Adrenal gland (tissue), 5 donors: Measurements from ENCODE around the gene SLC25A21.

ENCODE experiments used
- POLR2A ChIP-seq, 2 donors: fragments of 450-650 bp; IDR thresholded peaks; one replicate each; pipeline ENCODE4 v1.6.1; 2017; ENCODE audit warnings: antibody characterized with exemption in 2 of 2, mild to moderate bottlenecking in 2 of 2, moderate library complexity in 1 of 2
- TF ChIP-seq, protein P1 (sequence below), 6 experiments: fragments of 450-650 bp in 4 of 6; fragments of 200-600 bp in 2 of 6; sonication (generic) in 1 of 6; IDR thresholded peaks; 1 replicate in 5 of 6; 2 replicates in 1 of 6; pipeline versions ENCODE4 v1.5.1 to v1.8.0; 2016 to 2021; ENCODE audit warnings: antibody characterized with exemption in 6 of 6, mild to moderate bottlenecking in 2 of 6, moderate library complexity in 1 of 6
- donor health status: DM: no; HTN: no; CAD: no.

DNA sequence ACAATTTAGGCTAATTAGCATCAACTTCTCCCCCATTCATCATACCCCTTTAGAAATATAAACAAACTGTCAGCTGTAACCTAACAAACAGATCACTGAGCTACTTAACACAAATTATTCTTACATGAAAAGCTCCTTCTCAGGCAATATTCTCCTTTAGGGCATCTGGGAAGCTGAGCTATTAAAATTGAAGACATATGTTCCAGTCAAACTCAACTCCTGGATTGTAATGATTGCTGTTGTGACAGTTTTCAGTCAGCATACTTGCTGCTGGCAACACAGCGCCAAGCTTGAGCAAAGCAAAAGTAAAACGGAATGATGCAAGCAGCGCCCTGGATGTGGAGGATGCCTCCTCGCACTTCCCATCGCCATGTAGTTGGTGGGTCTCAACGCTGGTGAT lies 82.4 kb downstream of the SLC25A21 start:
- TF ChIP-seq, protein P1, sequence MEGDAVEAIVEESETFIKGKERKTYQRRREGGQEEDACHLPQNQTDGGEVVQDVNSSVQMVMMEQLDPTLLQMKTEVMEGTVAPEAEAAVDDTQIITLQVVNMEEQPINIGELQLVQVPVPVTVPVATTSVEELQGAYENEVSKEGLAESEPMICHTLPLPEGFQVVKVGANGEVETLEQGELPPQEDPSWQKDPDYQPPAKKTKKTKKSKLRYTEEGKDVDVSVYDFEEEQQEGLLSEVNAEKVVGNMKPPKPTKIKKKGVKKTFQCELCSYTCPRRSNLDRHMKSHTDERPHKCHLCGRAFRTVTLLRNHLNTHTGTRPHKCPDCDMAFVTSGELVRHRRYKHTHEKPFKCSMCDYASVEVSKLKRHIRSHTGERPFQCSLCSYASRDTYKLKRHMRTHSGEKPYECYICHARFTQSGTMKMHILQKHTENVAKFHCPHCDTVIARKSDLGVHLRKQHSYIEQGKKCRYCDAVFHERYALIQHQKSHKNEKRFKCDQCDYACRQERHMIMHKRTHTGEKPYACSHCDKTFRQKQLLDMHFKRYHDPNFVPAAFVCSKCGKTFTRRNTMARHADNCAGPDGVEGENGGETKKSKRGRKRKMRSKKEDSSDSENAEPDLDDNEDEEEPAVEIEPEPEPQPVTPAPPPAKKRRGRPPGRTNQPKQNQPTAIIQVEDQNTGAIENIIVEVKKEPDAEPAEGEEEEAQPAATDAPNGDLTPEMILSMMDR (IDR thresholded peaks at IDR 0.05), result no peak
- TF ChIP-seq POLR2A (IDR thresholded peaks at IDR 0.05), result no peak
